GM12891 (cell line): Measurements from ENCODE around the gene MYDGF.

ENCODE experiments used
- DNase-seq: peaks from one replicate; pipeline ENCODE4 v3.0.0; 2011; ENCODE audit warnings: low spot score; ENCODE audit not compliant: insufficient read length
- FAIRE-seq: peaks from 2 replicates; lab custom pipeline; 2011; peaks lifted over from hg19 to GRCh38; lab: Jason Lieb, UNC
- PAX5 ChIP-seq: IDR thresholded peaks from 2 replicates; pipeline ENCODE4 v1.6.1; 2011; ENCODE audit warnings: low read length, moderate library complexity, mild to moderate bottlenecking; ENCODE audit not compliant: insufficient read depth, severe bottlenecking
- POLR2A ChIP-seq: IDR thresholded peaks from 2 replicates; pipeline ENCODE4 v1.6.1; 2011; ENCODE audit warnings: low read depth, low read length, control low read depth
- POLR2AphosphoS5 ChIP-seq: IDR thresholded peaks from 2 replicates; pipeline ENCODE4 v1.6.1; 2011; ENCODE audit warnings: low read depth, low read length, control low read depth
- POU2F2 ChIP-seq: IDR thresholded peaks from 2 replicates; pipeline ENCODE4 v1.6.1; 2011; ENCODE audit warnings: low read depth, mild to moderate bottlenecking, control low read depth, low read length, moderate library complexity
- SPI1 ChIP-seq: IDR thresholded peaks from 2 replicates; pipeline ENCODE4 v1.6.1; 2011; ENCODE audit warnings: low read depth, low read length, control low read depth
- TAF1 ChIP-seq: IDR thresholded peaks from 2 replicates; pipeline ENCODE4 v1.6.1; 2011; ENCODE audit warnings: low read depth, low read length, control low read depth

The MYDGF gene

GRCh38 chr19:4701557-4701956 lies 31.4 kb upstream of the MYDGF start:
- TF ChIP-seq PAX5: no peak
- no peak for TF ChIP-seq POLR2A
- no peak for TF ChIP-seq SPI1
- TF ChIP-seq TAF1: no peak
- TF ChIP-seq POU2F2: no peak
- no peak for TF ChIP-seq POLR2AphosphoS5
- no peak for DNase-seq
- no peak for FAIRE-seq

- no peak for TF ChIP-seq POLR2AphosphoS5
- TF ChIP-seq PAX5: no peak
- TF ChIP-seq POU2F2: no peak
- no peak for TF ChIP-seq TAF1
- TF ChIP-seq SPI1: no peak
- no peak for TF ChIP-seq POLR2A
- DNase-seq (no peak), FAIRE-seq (no peak)
These were observed 30.5 kb upstream of the MYDGF start for GRCh38 chr19:4700693-4700970.

GRCh38 chr19:4699826-4700692 lies 29.9 kb upstream of the MYDGF start:
- FAIRE-seq (no peak), DNase-seq (no peak)
- TF ChIP-seq POLR2AphosphoS5: no peak
- TF ChIP-seq TAF1: no peak
- no peak for TF ChIP-seq POLR2A
- no peak for TF ChIP-seq PAX5
- no peak for TF ChIP-seq POU2F2
- no peak for TF ChIP-seq SPI1

GRCh38 chr19:4697304-4697703 lies 27.2 kb upstream of the MYDGF start:
- DNase-seq: no peak

GRCh38 chr19:4695224-4695731 lies 25.1 kb upstream of the MYDGF start:
- DNase-seq: no peak
- no peak for FAIRE-seq
- no peak for TF ChIP-seq SPI1

More at GRCh38 chr19:4697304-4697703, 27.2 kb upstream of the MYDGF start:
- TF ChIP-seq TAF1 (no peak), POU2F2 (no peak)
- FAIRE-seq: no peak

- DNase-seq: no peak
- no peak for FAIRE-seq
- no peak for TF ChIP-seq SPI1
- TF ChIP-seq POLR2A: no peak
- no peak for TF ChIP-seq TAF1
- no peak for TF ChIP-seq POU2F2
- TF ChIP-seq POLR2AphosphoS5: no peak
- no peak for TF ChIP-seq PAX5
These were observed 24.3 kb upstream of the MYDGF start for GRCh38 chr19:4694211-4694987.

GRCh38 chr19:4693471-4694121 lies 23.5 kb upstream of the MYDGF start:
- FAIRE-seq: no peak
- no peak for DNase-seq
- TF ChIP-seq SPI1 (no peak), TAF1 (no peak), POLR2AphosphoS5 (no peak), PAX5 (no peak), POLR2A (no peak), POU2F2 (no peak)

GRCh38 chr19:4693078-4693350 lies 22.9 kb upstream of the MYDGF start:
- DNase-seq (no peak), FAIRE-seq (no peak)
- TF ChIP-seq POU2F2 (no peak), POLR2A (no peak), SPI1 (no peak), POLR2AphosphoS5 (no peak), TAF1 (no peak), PAX5 (no peak)

GRCh38 chr19:4692251-4693077 lies 22.3 kb upstream of the MYDGF start:
- FAIRE-seq: no peak
- no peak for DNase-seq
- TF ChIP-seq POU2F2 (no peak), PAX5 (no peak), POLR2A (no peak), SPI1 (no peak), POLR2AphosphoS5 (no peak), TAF1 (no peak)

GRCh38 chr19:4691373-4691772 lies 21.2 kb upstream of the MYDGF start:
- DNase-seq: no peak
- FAIRE-seq: no peak
- TF ChIP-seq POU2F2: no peak
- no peak for TF ChIP-seq POLR2A
- TF ChIP-seq POLR2AphosphoS5: no peak
- TF ChIP-seq PAX5: no peak
- no peak for TF ChIP-seq TAF1
